ENCODE measurements around the gene RNASE7.

RNASE7 gene

DNA sequence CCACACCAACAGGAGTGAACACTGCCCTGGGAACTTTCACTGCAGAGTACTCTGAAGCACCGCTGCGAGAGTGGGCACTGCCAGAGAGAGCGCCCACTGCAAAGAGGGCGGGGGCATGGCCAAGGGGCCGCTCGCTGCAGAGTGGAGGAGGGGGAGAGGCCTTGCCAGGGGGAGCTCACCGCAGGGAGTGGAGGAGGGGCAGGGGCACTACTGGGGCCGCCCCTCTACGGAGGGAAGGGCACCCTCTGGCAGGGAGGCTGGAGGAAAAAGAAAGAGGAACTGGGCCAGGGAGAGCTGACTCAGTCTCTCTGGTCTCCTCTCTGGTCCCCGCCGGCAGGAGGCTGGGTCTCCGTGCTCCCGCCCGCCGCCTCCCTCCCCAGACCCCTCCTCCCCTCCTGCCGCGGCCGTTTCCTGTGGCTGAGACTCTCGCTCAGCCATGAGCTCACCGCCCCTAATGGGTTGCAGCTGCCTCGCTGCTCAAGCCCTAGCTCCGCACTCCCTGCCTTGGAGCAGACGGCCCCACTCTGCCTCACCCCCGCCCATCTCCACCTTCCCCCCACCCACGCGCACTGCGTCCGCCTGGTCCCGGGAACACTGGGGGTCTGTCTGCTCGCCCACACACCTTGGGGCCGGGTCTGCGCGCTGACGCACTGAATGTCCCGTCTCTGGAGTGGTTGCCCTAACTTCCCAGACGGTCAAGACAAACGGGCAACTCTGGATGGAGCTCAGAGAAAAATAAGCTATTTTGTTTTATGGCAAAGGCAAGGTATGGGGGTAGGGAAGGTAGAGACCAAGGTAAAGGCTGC is 29.3 kb downstream of the RNASE7 start (continued):
- TF ChIP-seq, protein P1, sequence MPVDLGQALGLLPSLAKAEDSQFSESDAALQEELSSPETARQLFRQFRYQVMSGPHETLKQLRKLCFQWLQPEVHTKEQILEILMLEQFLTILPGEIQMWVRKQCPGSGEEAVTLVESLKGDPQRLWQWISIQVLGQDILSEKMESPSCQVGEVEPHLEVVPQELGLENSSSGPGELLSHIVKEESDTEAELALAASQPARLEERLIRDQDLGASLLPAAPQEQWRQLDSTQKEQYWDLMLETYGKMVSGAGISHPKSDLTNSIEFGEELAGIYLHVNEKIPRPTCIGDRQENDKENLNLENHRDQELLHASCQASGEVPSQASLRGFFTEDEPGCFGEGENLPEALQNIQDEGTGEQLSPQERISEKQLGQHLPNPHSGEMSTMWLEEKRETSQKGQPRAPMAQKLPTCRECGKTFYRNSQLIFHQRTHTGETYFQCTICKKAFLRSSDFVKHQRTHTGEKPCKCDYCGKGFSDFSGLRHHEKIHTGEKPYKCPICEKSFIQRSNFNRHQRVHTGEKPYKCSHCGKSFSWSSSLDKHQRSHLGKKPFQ (tag by site-specific recombination; IDR thresholded peaks at IDR 0.05) = 0 out of 2 replicates have a peak, but pooled peaks have one; percentile 32
- TF ChIP-seq ZBTB8A (tag by site-specific recombination; IDR thresholded peaks at IDR 0.05) = peak; percentile 75
- peak; percentile 77 for TF ChIP-seq ZSCAN30 (tag by site-specific recombination; IDR thresholded peaks at IDR 0.05)
- TF ChIP-seq ZNF791 (tag by site-specific recombination; IDR thresholded peaks at IDR 0.05) = no peak
- TF ChIP-seq, protein P2, sequence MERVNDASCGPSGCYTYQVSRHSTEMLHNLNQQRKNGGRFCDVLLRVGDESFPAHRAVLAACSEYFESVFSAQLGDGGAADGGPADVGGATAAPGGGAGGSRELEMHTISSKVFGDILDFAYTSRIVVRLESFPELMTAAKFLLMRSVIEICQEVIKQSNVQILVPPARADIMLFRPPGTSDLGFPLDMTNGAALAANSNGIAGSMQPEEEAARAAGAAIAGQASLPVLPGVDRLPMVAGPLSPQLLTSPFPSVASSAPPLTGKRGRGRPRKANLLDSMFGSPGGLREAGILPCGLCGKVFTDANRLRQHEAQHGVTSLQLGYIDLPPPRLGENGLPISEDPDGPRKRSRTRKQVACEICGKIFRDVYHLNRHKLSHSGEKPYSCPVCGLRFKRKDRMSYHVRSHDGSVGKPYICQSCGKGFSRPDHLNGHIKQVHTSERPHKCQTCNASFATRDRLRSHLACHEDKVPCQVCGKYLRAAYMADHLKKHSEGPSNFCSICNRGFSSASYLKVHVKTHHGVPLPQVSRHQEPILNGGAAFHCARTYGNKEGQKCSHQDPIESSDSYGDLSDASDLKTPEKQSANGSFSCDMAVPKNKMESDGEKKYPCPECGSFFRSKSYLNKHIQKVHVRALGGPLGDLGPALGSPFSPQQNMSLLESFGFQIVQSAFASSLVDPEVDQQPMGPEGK (tag by site-specific recombination; IDR thresholded peaks at IDR 0.05) = peak; percentile 85
- no peak for TF ChIP-seq ZNF223 (tag by site-specific recombination; IDR thresholded peaks at IDR 0.05)
- no peak for TF ChIP-seq ZNF214 (tag by site-specific recombination; IDR thresholded peaks at IDR 0.05; ENCODE audit: borderline replicate concordance)
- TF ChIP-seq, protein P3, sequence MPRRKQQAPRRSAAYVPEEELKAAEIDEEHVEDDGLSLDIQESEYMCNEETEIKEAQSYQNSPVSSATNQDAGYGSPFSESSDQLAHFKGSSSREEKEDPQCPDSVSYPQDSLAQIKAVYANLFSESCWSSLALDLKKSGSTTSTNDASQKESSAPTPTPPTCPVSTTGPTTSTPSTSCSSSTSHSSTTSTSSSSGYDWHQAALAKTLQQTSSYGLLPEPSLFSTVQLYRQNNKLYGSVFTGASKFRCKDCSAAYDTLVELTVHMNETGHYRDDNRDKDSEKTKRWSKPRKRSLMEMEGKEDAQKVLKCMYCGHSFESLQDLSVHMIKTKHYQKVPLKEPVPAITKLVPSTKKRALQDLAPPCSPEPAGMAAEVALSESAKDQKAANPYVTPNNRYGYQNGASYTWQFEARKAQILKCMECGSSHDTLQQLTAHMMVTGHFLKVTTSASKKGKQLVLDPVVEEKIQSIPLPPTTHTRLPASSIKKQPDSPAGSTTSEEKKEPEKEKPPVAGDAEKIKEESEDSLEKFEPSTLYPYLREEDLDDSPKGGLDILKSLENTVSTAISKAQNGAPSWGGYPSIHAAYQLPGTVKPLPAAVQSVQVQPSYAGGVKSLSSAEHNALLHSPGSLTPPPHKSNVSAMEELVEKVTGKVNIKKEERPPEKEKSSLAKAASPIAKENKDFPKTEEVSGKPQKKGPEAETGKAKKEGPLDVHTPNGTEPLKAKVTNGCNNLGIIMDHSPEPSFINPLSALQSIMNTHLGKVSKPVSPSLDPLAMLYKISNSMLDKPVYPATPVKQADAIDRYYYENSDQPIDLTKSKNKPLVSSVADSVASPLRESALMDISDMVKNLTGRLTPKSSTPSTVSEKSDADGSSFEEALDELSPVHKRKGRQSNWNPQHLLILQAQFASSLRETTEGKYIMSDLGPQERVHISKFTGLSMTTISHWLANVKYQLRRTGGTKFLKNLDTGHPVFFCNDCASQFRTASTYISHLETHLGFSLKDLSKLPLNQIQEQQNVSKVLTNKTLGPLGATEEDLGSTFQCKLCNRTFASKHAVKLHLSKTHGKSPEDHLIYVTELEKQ (tag by site-specific recombination; IDR thresholded peaks at IDR 0.05; ENCODE audit: borderline replicate concordance) = no peak
- peak; percentile 71 for TF ChIP-seq ZIC2 (tag by site-specific recombination; IDR thresholded peaks at IDR 0.05)
- TF ChIP-seq ZNF654 (tag by site-specific recombination; IDR thresholded peaks at IDR 0.05; ENCODE audit: low read depth) = no peak
- TF ChIP-seq GLI2 (tag by site-specific recombination; IDR thresholded peaks at IDR 0.05; ENCODE audit: borderline replicate concordance, low read depth) = no peak
- no peak for TF ChIP-seq ZNF239 (tag by site-specific recombination; IDR thresholded peaks at IDR 0.05)
- TF ChIP-seq ZNF747 (tag by site-specific recombination; IDR thresholded peaks at IDR 0.05) = no peak
- TF ChIP-seq ZNF274 (IDR thresholded peaks at IDR 0.05; ENCODE audit: low read length) = no peak
- TF ChIP-seq ZNF274 (tag by site-specific recombination; IDR thresholded peaks at IDR 0.05; ENCODE audit: borderline replicate concordance) = no peak
- TF ChIP-seq, protein P4, sequence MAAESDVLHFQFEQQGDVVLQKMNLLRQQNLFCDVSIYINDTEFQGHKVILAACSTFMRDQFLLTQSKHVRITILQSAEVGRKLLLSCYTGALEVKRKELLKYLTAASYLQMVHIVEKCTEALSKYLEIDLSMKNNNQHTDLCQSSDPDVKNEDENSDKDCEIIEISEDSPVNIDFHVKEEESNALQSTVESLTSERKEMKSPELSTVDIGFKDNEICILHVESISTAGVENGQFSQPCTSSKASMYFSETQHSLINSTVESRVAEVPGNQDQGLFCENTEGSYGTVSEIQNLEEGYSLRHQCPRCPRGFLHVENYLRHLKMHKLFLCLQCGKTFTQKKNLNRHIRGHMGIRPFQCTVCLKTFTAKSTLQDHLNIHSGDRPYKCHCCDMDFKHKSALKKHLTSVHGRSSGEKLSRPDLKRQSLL (tag by site-specific recombination; IDR thresholded peaks at IDR 0.05) = no peak
- TF ChIP-seq ZNF155 (tag by site-specific recombination; IDR thresholded peaks at IDR 0.05) = no peak
- TF ChIP-seq ZNF610 (tag by site-specific recombination; IDR thresholded peaks at IDR 0.05; ENCODE audit: borderline replicate concordance) = peak; percentile 55; the same call in 1 of the 2 replicates
- no peak for TF ChIP-seq ZSCAN16 (tag by site-specific recombination; IDR thresholded peaks at IDR 0.05)
- TF ChIP-seq ZNF544 (tag by site-specific recombination; IDR thresholded peaks at IDR 0.05) = no peak
- no peak for TF ChIP-seq ZNF175 (tag by site-specific recombination; IDR thresholded peaks at IDR 0.05)
- TF ChIP-seq, protein P5, sequence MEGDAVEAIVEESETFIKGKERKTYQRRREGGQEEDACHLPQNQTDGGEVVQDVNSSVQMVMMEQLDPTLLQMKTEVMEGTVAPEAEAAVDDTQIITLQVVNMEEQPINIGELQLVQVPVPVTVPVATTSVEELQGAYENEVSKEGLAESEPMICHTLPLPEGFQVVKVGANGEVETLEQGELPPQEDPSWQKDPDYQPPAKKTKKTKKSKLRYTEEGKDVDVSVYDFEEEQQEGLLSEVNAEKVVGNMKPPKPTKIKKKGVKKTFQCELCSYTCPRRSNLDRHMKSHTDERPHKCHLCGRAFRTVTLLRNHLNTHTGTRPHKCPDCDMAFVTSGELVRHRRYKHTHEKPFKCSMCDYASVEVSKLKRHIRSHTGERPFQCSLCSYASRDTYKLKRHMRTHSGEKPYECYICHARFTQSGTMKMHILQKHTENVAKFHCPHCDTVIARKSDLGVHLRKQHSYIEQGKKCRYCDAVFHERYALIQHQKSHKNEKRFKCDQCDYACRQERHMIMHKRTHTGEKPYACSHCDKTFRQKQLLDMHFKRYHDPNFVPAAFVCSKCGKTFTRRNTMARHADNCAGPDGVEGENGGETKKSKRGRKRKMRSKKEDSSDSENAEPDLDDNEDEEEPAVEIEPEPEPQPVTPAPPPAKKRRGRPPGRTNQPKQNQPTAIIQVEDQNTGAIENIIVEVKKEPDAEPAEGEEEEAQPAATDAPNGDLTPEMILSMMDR (tag by site-specific recombination; IDR thresholded peaks at IDR 0.05) = no peak
- 0 out of 2 replicates have a peak, but pooled peaks have one; percentile 14 for TF ChIP-seq ZNF843 (tag by site-specific recombination; IDR thresholded peaks at IDR 0.05)
- TF ChIP-seq ZNF266 (tag by site-specific recombination; IDR thresholded peaks at IDR 0.05; ENCODE audit: low read depth) = no peak
- no peak for TF ChIP-seq ZNF221 (tag by site-specific recombination; IDR thresholded peaks at IDR 0.05; ENCODE audit: borderline replicate concordance)
- no peak for TF ChIP-seq ZNF211 (tag by site-specific recombination; IDR thresholded peaks at IDR 0.05; ENCODE audit: low read depth)
- TF ChIP-seq ZNF555 (tag by site-specific recombination; conservative IDR thresholded peaks at IDR 0.05) = no peak
- no peak; the same call in 1 of the 2 replicates for TF ChIP-seq BCL11A (tag by site-specific recombination; IDR thresholded peaks at IDR 0.05; ENCODE audit: low read depth)
- TF ChIP-seq KLF7 (tag by site-specific recombination; IDR thresholded peaks at IDR 0.05; ENCODE audit: borderline replicate concordance) = 0 out of 2 replicates have a peak, but pooled peaks have one; percentile 42
- no peak for TF ChIP-seq ZNF792 (tag by site-specific recombination; IDR thresholded peaks at IDR 0.05)

All from HEK293 (cell line).